Calu3 (cell line): ENCODE results near the gene CCDC3. TPM values are rescaled to one million over a fixed set of nuclear protein-coding genes. Genes with fewer than 3 reads are reported as not detected.

ENCODE experiments used
- BruUV-seq: library from RNA; stranded (reverse); fragments of 400-500 nt; replicated peaks from 2 replicates; lab custom pipeline; 2021; lab: Mats Ljungman, UMichigan
- CTCF ChIA-PET: fragments of 300-600 bp; sonication (Branson Sonifier 250); formaldehyde crosslinking; loops from one replicate; lab custom pipeline; 2022; ENCODE audit warnings: antibody characterized with exemption; lab: Charles Lee
- DNase-seq: peaks from one replicate; pipeline ENCODE4 v3.0.0; 2022
- H3K27ac Mint-ChIP-seq: one replicate; pipeline ENCODE4 v1.8.0; 2022; ENCODE audit warnings: mixed read lengths; ENCODE audit not compliant: unreplicated experiment
- H3K27me3 Mint-ChIP-seq: one replicate; pipeline ENCODE4 v1.8.0; 2022; ENCODE audit warnings: mixed read lengths; ENCODE audit not compliant: unreplicated experiment
- H3K36me3 Mint-ChIP-seq: one replicate; pipeline ENCODE4 v1.8.0; 2022; ENCODE audit warnings: mild to moderate bottlenecking, moderate library complexity, mixed read lengths; ENCODE audit not compliant: insufficient read depth, unreplicated experiment
- H3K4me1 Mint-ChIP-seq: one replicate; pipeline ENCODE4 v1.8.0; 2022; ENCODE audit warnings: mild to moderate bottlenecking, low read depth, mixed read lengths; ENCODE audit not compliant: unreplicated experiment
- H3K4me3 Mint-ChIP-seq: one replicate; pipeline ENCODE4 v1.8.0; 2022; ENCODE audit warnings: mild to moderate bottlenecking, low read depth, moderate library complexity, mixed read lengths; ENCODE audit not compliant: unreplicated experiment
- H3K9me3 Mint-ChIP-seq: one replicate; pipeline ENCODE4 v1.8.0; 2022; ENCODE audit warnings: low read depth, mixed read lengths; ENCODE audit not compliant: unreplicated experiment
- intact Hi-C: fragments of 100-400 bp; cut with micrococcal nuclease; formaldehyde crosslinking; loops from one replicate; pipeline ENCODE4 v1.10.0; 2022; ENCODE audit not compliant: unreplicated experiment
- total RNA-seq: library from RNA; stranded (reverse); gene quantifications from 2 replicates; pipeline ENCODE4 v1.2.3, GENCODE V29; 2022
- TF ChIP-seq, protein P1 (sequence below): fragments of 200-600 bp; IDR thresholded peaks from one replicate; pipeline ENCODE4 v1.8.0; 2022; ENCODE audit warnings: antibody characterized with exemption; ENCODE audit not compliant: unreplicated experiment

The CCDC3 gene
- total RNA-seq, 1 experiment from 2014 or later, result not detected

DNA sequence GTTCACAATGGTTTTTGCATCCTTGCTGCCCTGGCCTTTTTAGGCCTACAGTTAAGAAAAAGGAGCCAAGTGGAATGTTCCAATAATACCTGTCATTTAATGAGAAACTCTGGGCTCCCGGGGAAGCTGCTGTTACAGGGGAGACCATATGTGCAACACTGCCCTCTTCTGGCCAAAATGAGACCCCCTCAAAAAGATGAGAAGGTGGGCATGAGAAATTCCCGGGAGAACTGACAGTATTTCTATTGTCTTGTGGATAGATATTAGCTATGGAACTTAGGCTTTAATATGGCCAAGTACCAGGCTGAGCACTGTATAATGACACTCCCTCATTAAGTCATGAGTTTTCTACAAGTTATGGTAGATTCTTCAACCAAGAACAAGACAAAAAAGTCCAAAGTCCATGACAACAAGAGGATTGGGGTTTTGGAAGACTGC lies 99.4 kb downstream of the CCDC3 start:
- CTCF ChIA-PET, result interaction anchor here (0.8 to 1.6 kb wide), 3 partner anchors 11 to 198 kb away, joined by 3 to 9 read pairs (median 3); no protein-coding TSS in a partner anchor
- Mint-ChIP-seq H3K27ac (no peak overlapping the region), H3K9me3 (no peaks in the 10 kb centered on the region), H3K27me3 (peaks cover 89% of the 10 kb centered on the region), H3K36me3 (no peaks in the 10 kb centered on the region), H3K4me3 (no peak overlapping the region), H3K4me1 (peaks cover 9% of the 10 kb centered on the region)
- peak; percentile 66 for DNase-seq
- intact Hi-C loops, result loop anchor here (1.0 to 10.0 kb wide), 3 partner anchors 173 to 195 kb away; no protein-coding TSS in a partner anchor
- no TSS peak for BruUV-seq
- TF ChIP-seq, protein P1, sequence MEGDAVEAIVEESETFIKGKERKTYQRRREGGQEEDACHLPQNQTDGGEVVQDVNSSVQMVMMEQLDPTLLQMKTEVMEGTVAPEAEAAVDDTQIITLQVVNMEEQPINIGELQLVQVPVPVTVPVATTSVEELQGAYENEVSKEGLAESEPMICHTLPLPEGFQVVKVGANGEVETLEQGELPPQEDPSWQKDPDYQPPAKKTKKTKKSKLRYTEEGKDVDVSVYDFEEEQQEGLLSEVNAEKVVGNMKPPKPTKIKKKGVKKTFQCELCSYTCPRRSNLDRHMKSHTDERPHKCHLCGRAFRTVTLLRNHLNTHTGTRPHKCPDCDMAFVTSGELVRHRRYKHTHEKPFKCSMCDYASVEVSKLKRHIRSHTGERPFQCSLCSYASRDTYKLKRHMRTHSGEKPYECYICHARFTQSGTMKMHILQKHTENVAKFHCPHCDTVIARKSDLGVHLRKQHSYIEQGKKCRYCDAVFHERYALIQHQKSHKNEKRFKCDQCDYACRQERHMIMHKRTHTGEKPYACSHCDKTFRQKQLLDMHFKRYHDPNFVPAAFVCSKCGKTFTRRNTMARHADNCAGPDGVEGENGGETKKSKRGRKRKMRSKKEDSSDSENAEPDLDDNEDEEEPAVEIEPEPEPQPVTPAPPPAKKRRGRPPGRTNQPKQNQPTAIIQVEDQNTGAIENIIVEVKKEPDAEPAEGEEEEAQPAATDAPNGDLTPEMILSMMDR, result peak; percentile 79

DNA sequence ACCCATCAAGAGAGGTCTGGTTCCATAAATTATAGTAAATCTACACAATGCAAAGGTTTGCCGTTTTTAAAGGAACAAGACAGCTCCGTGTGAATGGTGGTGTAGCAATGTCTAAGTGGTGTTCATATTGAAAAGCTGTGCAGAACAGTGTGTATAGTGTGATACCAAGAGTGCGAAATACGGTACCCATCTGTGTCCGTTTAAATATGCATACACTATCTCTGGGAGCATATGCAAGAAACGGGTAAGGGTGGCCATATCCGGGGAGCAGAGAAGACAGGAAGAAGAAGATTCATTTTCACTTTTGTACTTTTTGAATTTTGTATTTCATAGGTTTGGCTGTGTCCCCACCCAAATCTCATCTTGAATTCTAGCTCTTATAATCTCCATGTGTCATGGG lies 102.0 kb downstream of the CCDC3 start:
- no peaks in the 10 kb centered on the region for H3K9me3 Mint-ChIP-seq
- CTCF ChIA-PET, result no interaction called here

DNA sequence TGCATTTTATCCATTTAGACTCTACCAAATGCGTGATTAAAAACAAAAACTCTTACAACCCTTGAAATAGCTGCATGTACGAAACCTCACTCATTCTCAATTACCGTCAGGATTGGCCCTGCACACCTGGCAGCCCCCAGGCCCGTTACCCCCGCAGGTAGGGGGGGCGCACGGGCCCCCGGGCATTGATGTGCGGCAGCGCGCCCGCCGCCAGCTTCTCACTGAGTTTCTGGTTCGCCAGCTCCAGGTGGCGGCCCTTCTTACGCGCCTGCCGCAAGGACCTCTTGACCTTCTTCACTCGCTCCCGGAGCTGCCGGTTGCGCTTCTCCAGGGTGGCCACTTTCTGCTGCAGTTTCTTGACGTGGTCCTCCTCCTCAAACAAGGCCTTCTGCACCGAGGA lies 103.2 kb downstream of the CCDC3 start:
- peaks cover 9% of the 10 kb centered on the region for H3K4me1 Mint-ChIP-seq
- no peaks in the 10 kb centered on the region for H3K9me3 Mint-ChIP-seq
- TF ChIP-seq, protein P1, result no peak
- intact Hi-C loops, result no loop called here
- H3K4me3 Mint-ChIP-seq, result no peak overlapping the region
- CTCF ChIA-PET, result no interaction called here
- H3K27me3 Mint-ChIP-seq, result peaks cover 98% of the 10 kb centered on the region
- DNase-seq, result no peak
- no peak overlapping the region for H3K27ac Mint-ChIP-seq
- BruUV-seq, result no TSS peak
- no peaks in the 10 kb centered on the region for H3K36me3 Mint-ChIP-seq

More for the DNA sequence above, 102.0 kb downstream of the CCDC3 start:
- intact Hi-C loops, result no loop called here
- Mint-ChIP-seq H3K4me3 (no peak overlapping the region), H3K36me3 (no peaks in the 10 kb centered on the region), H3K27ac (no peak overlapping the region), H3K27me3 (peaks cover 89% of the 10 kb centered on the region), H3K4me1 (peaks cover 9% of the 10 kb centered on the region)
- no TSS peak for BruUV-seq
- TF ChIP-seq, protein P1, result no peak
- DNase-seq, result no peak

DNA sequence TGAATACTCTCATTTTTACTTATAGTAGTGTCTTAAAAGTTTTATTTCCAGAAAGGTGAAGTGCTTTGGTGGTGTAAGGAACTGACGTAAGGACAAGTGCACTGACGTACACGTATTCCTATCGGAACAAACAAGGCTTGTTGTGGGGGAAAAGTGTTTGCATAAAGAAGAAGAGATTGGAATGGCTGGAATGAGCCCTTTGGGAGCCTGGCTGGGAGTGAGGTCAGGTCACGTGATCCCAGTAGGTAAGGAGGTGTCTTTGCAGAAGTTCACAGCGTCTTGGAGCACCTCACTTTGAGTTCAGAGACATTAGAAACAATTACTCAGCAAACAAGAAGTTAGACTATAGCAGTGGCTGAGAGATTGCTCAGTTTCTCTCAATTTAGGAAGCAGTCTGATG lies 104.2 kb downstream of the CCDC3 start:
- peaks cover 6% of the 10 kb centered on the region for H3K4me1 Mint-ChIP-seq
- H3K27ac Mint-ChIP-seq, result no peak overlapping the region
- DNase-seq, result no peak
- H3K36me3 Mint-ChIP-seq, result no peaks in the 10 kb centered on the region
- TF ChIP-seq, protein P1, result no peak
- H3K4me3 Mint-ChIP-seq, result no peak overlapping the region
- no TSS peak for BruUV-seq
- H3K27me3 Mint-ChIP-seq, result peaks cover 98% of the 10 kb centered on the region
- CTCF ChIA-PET, result no interaction called here
- intact Hi-C loops, result no loop called here
- H3K9me3 Mint-ChIP-seq, result no peaks in the 10 kb centered on the region
